GM06990 (cell line): ENCODE measurements around the gene NOTO.

ENCODE experiments used
- DNase-seq: peaks from one replicate; pipeline ENCODE4 v3.0.0-alpha.2; 2011; ENCODE audit not compliant: insufficient read length; ENCODE audit errors: extremely low read depth
- H3K27me3 ChIP-seq: replicated peaks from 2 replicates; pipeline ENCODE4 v1.6.0; 2011; ENCODE audit warnings: low read length; ENCODE audit not compliant: control insufficient read depth, insufficient read depth
- H3K36me3 ChIP-seq: 2 replicates; pipeline ENCODE4 v1.5.1; 2011; ENCODE audit warnings: low read length; ENCODE audit not compliant: control insufficient read depth, insufficient read depth
- H3K4me3 ChIP-seq: replicated peaks from 2 replicates; pipeline ENCODE4 v1.5.1; 2011; ENCODE audit warnings: low read depth, mild to moderate bottlenecking, control low read depth, low read length
- TF ChIP-seq, protein P1 (sequence below): IDR thresholded peaks from 2 replicates; pipeline ENCODE4 v1.5.1; 2011; ENCODE audit warnings: low read length, control low read depth, mild to moderate bottlenecking, inconsistent platforms; ENCODE audit not compliant: insufficient read depth, poor library complexity, severe bottlenecking

Gene NOTO

DNA sequence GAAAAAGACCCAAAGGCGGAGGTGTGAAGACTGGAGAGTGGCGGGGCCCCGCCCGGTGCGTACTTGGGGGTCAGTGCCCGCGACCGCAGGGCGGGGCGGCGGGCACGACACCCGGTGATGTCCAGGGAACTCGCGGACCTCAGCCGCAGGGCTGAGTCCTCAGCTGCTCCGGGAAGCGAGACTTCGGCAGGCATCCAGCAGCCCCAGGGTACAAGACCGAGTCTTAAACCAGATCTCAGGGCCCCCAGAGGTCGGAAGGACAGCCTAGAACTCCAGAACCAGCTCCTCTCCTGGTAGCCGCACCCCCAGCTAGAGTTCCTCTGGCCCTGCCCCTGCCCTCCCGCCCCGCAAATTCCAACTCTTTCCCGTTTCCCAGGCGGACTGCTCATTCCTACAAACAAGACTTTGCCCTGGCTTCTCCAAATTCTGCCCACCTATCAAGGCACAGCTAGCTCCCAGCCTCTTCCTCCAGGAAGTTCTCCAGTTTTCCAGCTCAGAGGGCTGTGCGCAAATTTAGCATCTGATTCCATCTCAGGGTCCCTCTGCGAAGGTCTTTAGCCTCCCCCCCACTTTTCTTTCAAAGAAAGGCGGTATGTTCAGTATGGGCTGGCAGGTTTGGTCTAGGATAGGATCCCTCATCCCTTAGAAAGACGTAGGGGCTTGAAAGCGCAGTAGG lies 26.0 kb upstream of the NOTO start:
- no peak overlapping the region for H3K4me3 ChIP-seq
- TF ChIP-seq, protein P1, sequence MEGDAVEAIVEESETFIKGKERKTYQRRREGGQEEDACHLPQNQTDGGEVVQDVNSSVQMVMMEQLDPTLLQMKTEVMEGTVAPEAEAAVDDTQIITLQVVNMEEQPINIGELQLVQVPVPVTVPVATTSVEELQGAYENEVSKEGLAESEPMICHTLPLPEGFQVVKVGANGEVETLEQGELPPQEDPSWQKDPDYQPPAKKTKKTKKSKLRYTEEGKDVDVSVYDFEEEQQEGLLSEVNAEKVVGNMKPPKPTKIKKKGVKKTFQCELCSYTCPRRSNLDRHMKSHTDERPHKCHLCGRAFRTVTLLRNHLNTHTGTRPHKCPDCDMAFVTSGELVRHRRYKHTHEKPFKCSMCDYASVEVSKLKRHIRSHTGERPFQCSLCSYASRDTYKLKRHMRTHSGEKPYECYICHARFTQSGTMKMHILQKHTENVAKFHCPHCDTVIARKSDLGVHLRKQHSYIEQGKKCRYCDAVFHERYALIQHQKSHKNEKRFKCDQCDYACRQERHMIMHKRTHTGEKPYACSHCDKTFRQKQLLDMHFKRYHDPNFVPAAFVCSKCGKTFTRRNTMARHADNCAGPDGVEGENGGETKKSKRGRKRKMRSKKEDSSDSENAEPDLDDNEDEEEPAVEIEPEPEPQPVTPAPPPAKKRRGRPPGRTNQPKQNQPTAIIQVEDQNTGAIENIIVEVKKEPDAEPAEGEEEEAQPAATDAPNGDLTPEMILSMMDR: no peak
- no peaks in the 10 kb centered on the region for H3K36me3 ChIP-seq
- peaks cover 4% of the 10 kb centered on the region; the same call in 1 of the 2 replicates for H3K27me3 ChIP-seq
- DNase-seq: no peak

DNA sequence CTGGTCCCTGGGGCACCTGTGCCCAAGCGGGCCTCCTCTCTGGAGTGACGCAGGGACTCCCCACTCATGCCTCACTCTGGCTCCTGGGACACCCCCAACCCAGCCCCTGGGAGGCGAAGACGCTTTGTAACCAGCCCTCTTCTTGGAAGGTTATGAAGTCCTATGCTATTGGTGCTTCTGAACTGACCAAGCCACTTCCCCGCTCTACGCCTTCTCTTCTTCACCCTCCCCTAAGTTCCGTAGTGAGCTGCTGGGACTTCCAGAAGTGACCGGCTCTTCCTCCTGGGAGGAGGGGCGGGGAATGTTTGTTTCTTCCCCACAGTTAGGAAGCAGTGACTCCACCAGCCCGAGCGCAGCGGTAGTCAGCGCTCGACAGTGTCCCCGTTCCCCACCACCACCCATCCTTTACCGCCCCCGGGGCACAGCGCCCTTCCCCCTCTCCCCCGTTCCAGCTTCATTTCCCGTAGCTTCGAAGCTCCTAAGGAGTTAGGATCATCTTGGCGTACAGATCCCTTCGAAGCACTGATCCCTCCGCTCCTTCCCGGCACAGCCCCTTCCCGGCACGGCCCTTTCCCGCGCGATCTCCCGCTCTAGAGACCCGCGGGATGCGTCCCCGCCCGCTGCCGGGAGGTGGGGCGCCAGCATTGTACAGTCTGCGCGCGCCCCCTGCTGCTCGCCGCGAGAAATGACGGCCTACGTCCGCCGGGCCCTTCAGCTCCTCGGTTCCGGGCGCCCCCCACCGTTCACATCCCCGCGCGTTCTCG lies 25.3 kb upstream of the NOTO start:
- H3K4me3 ChIP-seq: peak overlapping the region; percentile 57
- no peaks in the 10 kb centered on the region for H3K36me3 ChIP-seq
- TF ChIP-seq, protein P1: peak; percentile 99
- H3K27me3 ChIP-seq: peaks cover 4% of the 10 kb centered on the region; the same call in 1 of the 2 replicates
- DNase-seq: peak; percentile 83

DNA sequence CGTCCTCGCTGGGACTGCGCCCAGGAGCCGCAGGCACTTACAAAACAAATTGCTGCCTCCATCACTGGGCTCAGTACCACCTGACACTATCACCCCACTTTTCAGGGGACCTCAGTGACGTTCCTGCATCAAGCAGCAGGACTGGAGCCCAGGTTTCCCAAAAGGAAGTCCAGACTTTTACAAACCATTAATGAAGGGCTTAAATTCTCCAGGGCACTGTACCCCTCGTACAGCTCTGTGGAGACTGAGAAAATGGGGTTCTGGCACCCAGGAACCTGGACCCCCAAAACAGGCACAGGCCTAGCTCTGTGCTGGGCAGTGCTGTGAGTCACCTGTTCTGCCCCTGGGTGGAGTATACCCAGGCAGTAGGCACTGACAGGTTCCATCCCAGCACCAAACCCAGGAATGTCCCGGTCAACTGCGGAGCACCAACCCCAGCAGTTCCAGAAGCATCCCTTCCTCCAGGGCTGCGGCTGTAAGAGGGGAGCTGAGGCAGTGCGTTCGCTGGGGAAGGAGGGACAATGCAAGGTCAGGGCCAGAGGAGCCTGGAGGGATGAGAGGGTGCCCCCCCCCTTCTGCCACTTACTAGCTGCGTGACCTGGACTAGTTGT lies 24.6 kb upstream of the NOTO start:
- H3K4me3 ChIP-seq: no peak overlapping the region
- H3K27me3 ChIP-seq: peaks cover 4% of the 10 kb centered on the region; the same call in 1 of the 2 replicates
- no peak for DNase-seq

DNA sequence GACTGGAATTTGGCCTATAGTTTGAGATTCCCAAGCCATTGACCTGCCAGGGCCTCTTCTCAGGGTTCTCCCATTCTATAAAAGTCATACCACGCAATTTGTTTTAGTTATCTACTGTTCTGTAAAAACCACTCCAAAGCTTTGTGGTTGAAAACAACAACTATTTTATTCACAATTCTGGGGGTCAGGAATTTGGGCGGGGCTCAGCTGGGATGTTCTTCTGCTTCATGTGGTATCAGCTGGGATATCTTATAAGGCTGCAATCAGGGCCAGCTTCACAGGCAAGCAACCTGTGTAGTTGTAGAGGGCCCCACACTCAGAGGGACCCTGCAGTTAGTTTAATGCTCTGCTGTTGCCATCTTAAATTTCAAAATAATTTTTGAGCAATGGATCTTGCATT lies 16.4 kb upstream of the NOTO start:
- Histone ChIP-seq H3K36me3 (no peaks in the 10 kb centered on the region), H3K27me3 (peaks cover 3% of the 10 kb centered on the region; the same call in 1 of the 2 replicates), H3K4me3 (no peak overlapping the region)
- DNase-seq: no peak
- TF ChIP-seq, protein P1: no peak

More for the DNA sequence above, 24.6 kb upstream of the NOTO start:
- TF ChIP-seq, protein P1: no peak
- H3K36me3 ChIP-seq: no peaks in the 10 kb centered on the region

DNA sequence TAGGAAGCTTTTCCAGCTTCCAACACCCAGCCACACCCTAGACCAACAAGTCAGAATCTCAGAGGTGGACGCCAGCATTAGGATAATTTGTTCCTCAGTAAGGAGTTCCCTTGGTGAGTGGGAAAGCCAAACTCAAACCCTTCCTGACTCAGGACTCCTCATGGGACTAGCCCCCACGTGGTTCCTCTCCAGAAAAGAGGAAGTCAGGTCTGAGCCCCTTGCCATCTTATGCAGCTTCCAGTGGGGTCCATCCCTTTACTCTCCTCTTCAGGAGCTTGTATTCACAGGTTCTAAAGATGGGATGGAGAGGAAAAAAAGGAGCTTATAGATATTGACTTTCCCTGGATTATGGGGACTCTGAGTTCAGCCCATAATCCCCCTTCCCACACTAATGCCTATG lies 14.8 kb upstream of the NOTO start:
- no peak for DNase-seq
- no peaks in the 10 kb centered on the region for H3K36me3 ChIP-seq
- peaks cover 3% of the 10 kb centered on the region; the same call in 1 of the 2 replicates for H3K27me3 ChIP-seq
- no peak overlapping the region for H3K4me3 ChIP-seq
- TF ChIP-seq, protein P1: no peak
